Measurements from ENCODE around the gene WDR48.
A peak's percentile ranks its signal among the peaks of the same experiment; 100 is the strongest.

The WDR48 gene

GRCh38 chr3:39064646-39065045 lies 12.8 kb downstream of the WDR48 start:
- DNase-seq (ENCODE audit: low spot score), result no peak

- no peak for DNase-seq (ENCODE audit: low spot score)
Measured at GRCh38 chr3:39065197-39065596, 13.4 kb downstream of the WDR48 start.

- DNase-seq (ENCODE audit: low spot score), result no peak
Measured at GRCh38 chr3:39067286-39067685, 15.5 kb downstream of the WDR48 start.

GRCh38 chr3:39068556-39068955 lies 16.7 kb downstream of the WDR48 start:
- no peak for DNase-seq (ENCODE audit: low spot score)

- DNase-seq (ENCODE audit: low spot score), result no peak
Measured at GRCh38 chr3:39075910-39076309, 24.1 kb downstream of the WDR48 start.

- no peak for DNase-seq (ENCODE audit: low spot score)
Measured at GRCh38 chr3:39079530-39079929, 27.7 kb downstream of the WDR48 start.

GRCh38 chr3:39080026-39080425 lies 28.2 kb downstream of the WDR48 start:
- no peak for DNase-seq (ENCODE audit: low spot score)

GRCh38 chr3:39082666-39083313 lies 31.0 kb downstream of the WDR48 start:
- no peak for DNase-seq (ENCODE audit: low spot score)

- no peak for DNase-seq (ENCODE audit: low spot score)
Measured at GRCh38 chr3:39086144-39086543, 34.3 kb downstream of the WDR48 start.

- no peak for DNase-seq (ENCODE audit: low spot score)
Measured at GRCh38 chr3:39088456-39088855, 36.6 kb downstream of the WDR48 start.

- no peak for DNase-seq (ENCODE audit: low spot score)
Measured at GRCh38 chr3:39088889-39089288, 37.1 kb downstream of the WDR48 start.

GRCh38 chr3:39090922-39091321 lies 39.1 kb downstream of the WDR48 start:
- no peak for DNase-seq (ENCODE audit: low spot score)

- DNase-seq (ENCODE audit: low spot score), result no peak
Measured at GRCh38 chr3:39094851-39095677, 43.2 kb downstream of the WDR48 start.

- no peak for DNase-seq (ENCODE audit: low spot score)
Measured at GRCh38 chr3:39095778-39096177, 44.0 kb downstream of the WDR48 start.

- DNase-seq (ENCODE audit: low spot score), result no peak
Measured at GRCh38 chr3:39096775-39097174, 45.0 kb downstream of the WDR48 start.

GRCh38 chr3:39097716-39098472 lies 46.1 kb downstream of the WDR48 start:
- DNase-seq (ENCODE audit: low spot score), result no peak

- DNase-seq (ENCODE audit: low spot score), result no peak
Measured at GRCh38 chr3:39098473-39099000, 46.7 kb downstream of the WDR48 start.

- DNase-seq (ENCODE audit: low spot score), result no peak
Measured at GRCh38 chr3:39099242-39099641, 47.4 kb downstream of the WDR48 start.

GRCh38 chr3:39099738-39100499 lies 48.1 kb downstream of the WDR48 start:
- no peak for DNase-seq (ENCODE audit: low spot score)

GRCh38 chr3:39100500-39100886 lies 48.7 kb downstream of the WDR48 start:
- DNase-seq (ENCODE audit: low spot score), result no peak

GRCh38 chr3:39101022-39101689 lies 49.3 kb downstream of the WDR48 start:
- DNase-seq (ENCODE audit: low spot score), result peak; percentile 39

Data from LoVo (cell line).